Transverse colon (tissue), 1 donor: ENCODE results near the gene DBH.

Experiments
- EP300 ChIP-seq: sonication (generic); formaldehyde crosslinking; IDR thresholded peaks from one replicate; pipeline ENCODE4 v1.6.1; 2017; ENCODE audit warnings: antibody characterized with exemption, low read depth
- POLR2A ChIP-seq: fragments of 450-650 bp; IDR thresholded peaks from one replicate; pipeline ENCODE4 v1.6.1; 2016; ENCODE audit warnings: antibody characterized with exemption, mild to moderate bottlenecking, moderate library complexity

- TF ChIP-seq POLR2A: no peak
- TF ChIP-seq EP300: no peak
Measured at GRCh38 chr9:133656211-133657119, 20.3 kb downstream of the DBH start.
